Neuronal stem cell (in vitro differentiated cells): Measurements from ENCODE around the gene CD300LB.

Experiments
- DNase-seq: peaks from one replicate; pipeline ENCODE4 v3.0.0-alpha.2; 2013; ENCODE audit warnings: low spot score
- H2AFZ ChIP-seq: one replicate; pipeline ENCODE4 v1.6.1; 2013; ENCODE audit warnings: mild to moderate bottlenecking, low read length, inconsistent platforms
- H2AK5ac ChIP-seq: 2 replicates; pipeline ENCODE4 v1.6.1; 2013; ENCODE audit warnings: low read depth, mild to moderate bottlenecking, inconsistent platforms, low read length, moderate library complexity, mixed read lengths
- H2BK120ac ChIP-seq: 2 replicates; pipeline ENCODE4 v1.6.1; 2013; ENCODE audit warnings: low read depth, mild to moderate bottlenecking, inconsistent platforms, low read length, moderate library complexity, mixed read lengths
- H2BK12ac ChIP-seq: one replicate; pipeline ENCODE4 v1.6.1; 2013; ENCODE audit warnings: low read length, inconsistent platforms
- H2BK15ac ChIP-seq: 2 replicates; pipeline ENCODE4 v1.6.1; 2013; ENCODE audit warnings: mild to moderate bottlenecking, low read length, inconsistent platforms, mixed read lengths
- H2BK5ac ChIP-seq: one replicate; pipeline ENCODE4 v1.6.1; 2013; ENCODE audit warnings: inconsistent platforms, mild to moderate bottlenecking, low read length, moderate library complexity
- H3K14ac ChIP-seq: one replicate; pipeline ENCODE4 v1.6.1; 2013; ENCODE audit warnings: low read length, inconsistent platforms
- H3K18ac ChIP-seq: 2 replicates; pipeline ENCODE4 v1.6.1; 2013; ENCODE audit warnings: low read length, inconsistent platforms
- H3K23ac ChIP-seq: 2 replicates; pipeline ENCODE4 v1.6.1; 2013; ENCODE audit warnings: low read depth, mild to moderate bottlenecking, mixed read lengths, low read length, inconsistent platforms; ENCODE audit not compliant: poor library complexity
- H3K27ac ChIP-seq: replicated peaks from 3 replicates; pipeline ENCODE4 v1.5.1; 2013; ENCODE audit warnings: low read length, inconsistent platforms
- H3K27me3 ChIP-seq, 3 experiments: 2 replicates each; pipeline ENCODE4 v1.6.1; 2013; ENCODE audit warnings: low read length in 3 of 3, mild to moderate bottlenecking in 2 of 3, inconsistent platforms in 1 of 3, low read depth in 1 of 3, mixed read lengths in 1 of 3, moderate library complexity in 1 of 3; ENCODE audit not compliant: control insufficient read depth in 3 of 3, insufficient read depth in 3 of 3
- H3K36me3 ChIP-seq, 2 donors: replicated peaks in 1 of 2; 2 replicates each; pipeline ENCODE4 v1.6.1; 2013; ENCODE audit warnings: low read length in 2 of 2; ENCODE audit not compliant: control insufficient read depth in 2 of 2, insufficient read depth in 2 of 2
- H3K4ac ChIP-seq: 2 replicates; pipeline ENCODE4 v1.6.1; 2013; ENCODE audit warnings: inconsistent platforms, mild to moderate bottlenecking, low read length, moderate library complexity
- H3K4me1 ChIP-seq, 2 donors: 1 replicate in 1 of 2; 2 replicates in 1 of 2; pipeline ENCODE4 v1.6.1; 2013; ENCODE audit warnings: low read length in 2 of 2, low read depth in 1 of 2; ENCODE audit not compliant: control insufficient read depth in 2 of 2, insufficient read depth in 1 of 2
- H3K4me2 ChIP-seq: one replicate; pipeline ENCODE4 v1.6.1; 2013; ENCODE audit warnings: mild to moderate bottlenecking, low read length, inconsistent platforms; ENCODE audit not compliant: insufficient read depth, poor library complexity, severe bottlenecking
- H3K4me3 ChIP-seq, 2 donors: 2 replicates each; pipeline ENCODE4 v1.5.1; 2013; ENCODE audit warnings: low read length in 2 of 2, mild to moderate bottlenecking in 2 of 2, inconsistent platforms in 1 of 2, moderate library complexity in 1 of 2
- H3K79me1 ChIP-seq: one replicate; pipeline ENCODE4 v1.6.1; 2013; ENCODE audit warnings: low read depth, mild to moderate bottlenecking, inconsistent platforms, low read length, moderate library complexity
- H3K9ac ChIP-seq: one replicate; pipeline ENCODE4 v1.6.1; 2013; ENCODE audit warnings: mild to moderate bottlenecking, low read depth, low read length, inconsistent platforms; ENCODE audit not compliant: poor library complexity
- H3K9me3 ChIP-seq, 2 donors: replicated peaks in 1 of 2; 2 replicates each; pipeline versions ENCODE3 to v1.6.1; 2013; ENCODE audit warnings: low read length in 2 of 2, mild to moderate bottlenecking in 2 of 2, inconsistent platforms in 1 of 2, low read depth in 1 of 2, mixed read lengths in 1 of 2, moderate library complexity in 1 of 2; ENCODE audit not compliant: control insufficient read depth in 2 of 2, insufficient read depth in 1 of 2
- H4K8ac ChIP-seq: one replicate; pipeline ENCODE4 v1.6.1; 2013; ENCODE audit warnings: low read depth, mild to moderate bottlenecking, inconsistent platforms, low read length, moderate library complexity
- H4K91ac ChIP-seq: one replicate; pipeline ENCODE4 v1.6.1; 2013; ENCODE audit warnings: low read length, low read depth, mild to moderate bottlenecking, inconsistent platforms; ENCODE audit not compliant: poor library complexity
- WGBS, 2 donors: extraction: QIAGEN DNeasy Blood & Tissue Kit; methylation state at CpG; one replicate each; pipeline ENCODE4 v1.1.7; 2013; ENCODE audit warnings: missing lambda C conversion rate in 2 of 2, mixed read lengths in 1 of 2; ENCODE audit not compliant: insufficient read length in 2 of 2, insufficient replicate concordance in 1 of 2; ENCODE audit errors: extremely low coverage in 2 of 2; 5-methylcytosine and 5-hydroxymethylcytosine counted together

Gene CD300LB

GRCh38 chr17:74543406-74543805, 12.1 kb upstream of the CD300LB start:
- Histone ChIP-seq H2BK12ac (no peak overlapping the region), H3K9ac (no peak overlapping the region), H3K23ac (peak overlapping the region; percentile 50), H2BK5ac (no peak overlapping the region), H3K4me3 (no peak overlapping the region), H2BK120ac (no peak overlapping the region), H3K9me3 (no peaks in the 10 kb centered on the region), H2AFZ (no peak overlapping the region), H3K79me1 (no peaks in the 10 kb centered on the region), H2BK15ac (peak overlapping the region; percentile 82), H3K27me3 (peaks cover 0 to 12% (median 2%) of the 10 kb centered on the region in 3 experiments), H3K4ac (no peak overlapping the region), H4K91ac (no peak overlapping the region), H3K14ac (no peak overlapping the region), H2AK5ac (peak overlapping the region; percentile 77), H4K8ac (no peak overlapping the region), H3K4me2 (no peak overlapping the region), H3K4me1 (peaks cover 0 to 6% of the 10 kb centered on the region in 2 donors), H3K18ac (peak overlapping the region; percentile 85), H3K27ac (no peak overlapping the region), H3K36me3 (no peaks in the 10 kb centered on the region)
- DNase-seq, result no peak
- WGBS, 2 donors, result no CpG with 5 or more reads among the region's 14 CpGs

GRCh38 chr17:74542727-74543383, 11.6 kb upstream of the CD300LB start:
- peak overlapping the region; percentile 77 for H2AK5ac ChIP-seq
- H2AFZ ChIP-seq, result no peak overlapping the region

GRCh38 chr17:74542166-74542565, 10.9 kb upstream of the CD300LB start:
- Histone ChIP-seq H3K23ac (no peak overlapping the region), H3K79me1 (no peaks in the 10 kb centered on the region), H2BK15ac (no peak overlapping the region), H2BK5ac (no peak overlapping the region), H3K36me3 (no peaks in the 10 kb centered on the region), H3K27ac (no peak overlapping the region), H3K4me1 (peaks cover 0 to 6% of the 10 kb centered on the region in 2 donors), H4K91ac (no peak overlapping the region), H3K18ac (no peak overlapping the region), H2BK120ac (no peak overlapping the region), H2AFZ (no peak overlapping the region), H3K4me3 (no peak overlapping the region), H4K8ac (no peak overlapping the region), H3K9me3 (no peaks in the 10 kb centered on the region), H3K14ac (no peak overlapping the region), H3K27me3 (peaks cover 0 to 20% (median 2%) of the 10 kb centered on the region in 3 experiments), H2BK12ac (no peak overlapping the region), H3K4ac (no peak overlapping the region), H2AK5ac (no peak overlapping the region), H3K4me2 (no peak overlapping the region), H3K9ac (no peak overlapping the region)
- WGBS, 2 donors, result no CpG with 5 or more reads among the region's 5 CpGs
- DNase-seq, result no peak

More at GRCh38 chr17:74542727-74543383, 11.6 kb upstream of the CD300LB start:
- Histone ChIP-seq H4K91ac (no peak overlapping the region), H3K4ac (no peak overlapping the region), H3K27ac (no peak overlapping the region), H2BK5ac (no peak overlapping the region), H3K18ac (peak overlapping the region; percentile 49), H4K8ac (no peak overlapping the region), H3K79me1 (no peaks in the 10 kb centered on the region), H3K14ac (no peak overlapping the region), H2BK120ac (no peak overlapping the region), H2BK15ac (peak overlapping the region; percentile 82), H3K36me3 (no peaks in the 10 kb centered on the region), H3K9me3 (no peaks in the 10 kb centered on the region), H3K27me3 (peaks cover 0 to 17% (median 2%) of the 10 kb centered on the region in 3 experiments), H3K4me2 (no peak overlapping the region), H3K23ac (peak overlapping the region; percentile 50), H3K4me1 (peaks cover 0 to 6% of the 10 kb centered on the region in 2 donors), H2BK12ac (peak overlapping the region; percentile 82), H3K9ac (peak overlapping the region; percentile 30), H3K4me3 (no peak overlapping the region)
- DNase-seq, result no peak
- no CpG with 5 or more reads among the region's 17 CpGs for WGBS, 2 donors

- no peak overlapping the region for H3K27ac ChIP-seq
- no peaks in the 10 kb centered on the region for H3K9me3 ChIP-seq
- no peak overlapping the region for H3K4ac ChIP-seq
- peak overlapping the region; percentile 48 for H3K18ac ChIP-seq
- H3K14ac ChIP-seq, result no peak overlapping the region
- H4K8ac ChIP-seq, result no peak overlapping the region
- peaks cover 0 to 22% (median 2%) of the 10 kb centered on the region in 3 experiments for H3K27me3 ChIP-seq
- H3K4me1 ChIP-seq, result peaks cover 0 to 6% of the 10 kb centered on the region in 2 donors
- no peaks in the 10 kb centered on the region for H3K36me3 ChIP-seq
- no peak overlapping the region for H3K4me2 ChIP-seq
- DNase-seq, result no peak
- peak overlapping the region; percentile 33 for H3K9ac ChIP-seq
- H2BK5ac ChIP-seq, result no peak overlapping the region
- no peaks in the 10 kb centered on the region for H3K79me1 ChIP-seq
- no peak overlapping the region for H3K4me3 ChIP-seq
- no peak overlapping the region for H2AK5ac ChIP-seq
- H3K23ac ChIP-seq, result peak overlapping the region; percentile 43
- no peak overlapping the region for H2AFZ ChIP-seq
- H2BK15ac ChIP-seq, result no peak overlapping the region
- no peak overlapping the region for H2BK12ac ChIP-seq
- no peak overlapping the region for H2BK120ac ChIP-seq
- H4K91ac ChIP-seq, result no peak overlapping the region
- WGBS, 2 donors, result no CpG with 5 or more reads among the region's 23 CpGs
These were observed 10.2 kb upstream of the CD300LB start for GRCh38 chr17:74541176-74542111.
